AG08396 (cell line): ENCODE measurements around the gene ZSCAN21.

ENCODE experiments used
- DNase-seq: peaks from one replicate; pipeline ENCODE4 v3.0.0; 2012; ENCODE audit warnings: low spot score, mixed read lengths

The ZSCAN21 gene

GRCh38 chr7:100100420-100101015 is 50.9 kb downstream of the ZSCAN21 start:
- DNase-seq: peak; percentile 95

GRCh38 chr7:100101016-100101862 is 51.7 kb downstream of the ZSCAN21 start, which contains the start of the genes AP4M1 and MCM7:
Gene AP4M1 (plus strand): TSS chr7:100101643. CDS start chr7:100101715, 72 bp downstream.
Gene MCM7 (minus strand): TSS chr7:100101397. CDS start chr7:100101294, 103 bp downstream.
- DNase-seq: peak; percentile 98

- DNase-seq: peak; percentile 89
These were observed 53.6 kb downstream of the ZSCAN21 start for GRCh38 chr7:100102950-100103840.

GRCh38 chr7:100105534-100105933 is 56.0 kb downstream of the ZSCAN21 start:
- no peak for DNase-seq

- no peak for DNase-seq
These were observed 57.1 kb downstream of the ZSCAN21 start for GRCh38 chr7:100106633-100107032.

GRCh38 chr7:100107125-100107737 is 57.7 kb downstream of the ZSCAN21 start:
- no peak for DNase-seq

- no peak for DNase-seq
These were observed 58.3 kb downstream of the ZSCAN21 start for GRCh38 chr7:100107890-100108289.

GRCh38 chr7:100109521-100110163 is 60.1 kb downstream of the ZSCAN21 start:
- DNase-seq: no peak

GRCh38 chr7:100111156-100111555 is 61.6 kb downstream of the ZSCAN21 start:
- no peak for DNase-seq

- no peak for DNase-seq
These were observed 62.3 kb downstream of the ZSCAN21 start for GRCh38 chr7:100111914-100112313.
